Right lobe of liver (tissue), 4 donors: ENCODE data around the gene FBN3.

Experiments
- POLR2A ChIP-seq: fragments of 450-650 bp; IDR thresholded peaks from one replicate; pipeline ENCODE4 v1.6.1; 2017; ENCODE audit warnings: antibody characterized with exemption, mild to moderate bottlenecking
- TF ChIP-seq, protein P1 (sequence below), 4 donors: fragments of 200-600 bp in 3 of 4; fragments of 450-650 bp in 1 of 4; IDR thresholded peaks; one replicate each; pipeline versions ENCODE4 v1.5.1 to v1.8.0; 2016 to 2022; ENCODE audit warnings: antibody characterized with exemption in 4 of 4, mild to moderate bottlenecking in 2 of 4
- donor health status: DM: no; HTN: no; CAD: no.
- donor health status: DM: no; HTN: no; CAD: no.
- donor health status: DM: no; HTN: yes; CAD: no.

GRCh38 chr19:8131517-8131916 lies 17.9 kb downstream of the FBN3 start:
- TF ChIP-seq, protein P1, sequence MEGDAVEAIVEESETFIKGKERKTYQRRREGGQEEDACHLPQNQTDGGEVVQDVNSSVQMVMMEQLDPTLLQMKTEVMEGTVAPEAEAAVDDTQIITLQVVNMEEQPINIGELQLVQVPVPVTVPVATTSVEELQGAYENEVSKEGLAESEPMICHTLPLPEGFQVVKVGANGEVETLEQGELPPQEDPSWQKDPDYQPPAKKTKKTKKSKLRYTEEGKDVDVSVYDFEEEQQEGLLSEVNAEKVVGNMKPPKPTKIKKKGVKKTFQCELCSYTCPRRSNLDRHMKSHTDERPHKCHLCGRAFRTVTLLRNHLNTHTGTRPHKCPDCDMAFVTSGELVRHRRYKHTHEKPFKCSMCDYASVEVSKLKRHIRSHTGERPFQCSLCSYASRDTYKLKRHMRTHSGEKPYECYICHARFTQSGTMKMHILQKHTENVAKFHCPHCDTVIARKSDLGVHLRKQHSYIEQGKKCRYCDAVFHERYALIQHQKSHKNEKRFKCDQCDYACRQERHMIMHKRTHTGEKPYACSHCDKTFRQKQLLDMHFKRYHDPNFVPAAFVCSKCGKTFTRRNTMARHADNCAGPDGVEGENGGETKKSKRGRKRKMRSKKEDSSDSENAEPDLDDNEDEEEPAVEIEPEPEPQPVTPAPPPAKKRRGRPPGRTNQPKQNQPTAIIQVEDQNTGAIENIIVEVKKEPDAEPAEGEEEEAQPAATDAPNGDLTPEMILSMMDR (IDR thresholded peaks at IDR 0.05) = no peak
- no peak for TF ChIP-seq POLR2A
